ENCODE data around the gene ATP2B2. TPM values are rescaled to one million over a fixed set of nuclear protein-coding genes. Genes with fewer than 3 reads are reported as not detected.

ATP2B2 gene
- total and polyA plus RNA-seq, 8 donors: 0.11 to 0.75 (median 0.21) TPM

DNA sequence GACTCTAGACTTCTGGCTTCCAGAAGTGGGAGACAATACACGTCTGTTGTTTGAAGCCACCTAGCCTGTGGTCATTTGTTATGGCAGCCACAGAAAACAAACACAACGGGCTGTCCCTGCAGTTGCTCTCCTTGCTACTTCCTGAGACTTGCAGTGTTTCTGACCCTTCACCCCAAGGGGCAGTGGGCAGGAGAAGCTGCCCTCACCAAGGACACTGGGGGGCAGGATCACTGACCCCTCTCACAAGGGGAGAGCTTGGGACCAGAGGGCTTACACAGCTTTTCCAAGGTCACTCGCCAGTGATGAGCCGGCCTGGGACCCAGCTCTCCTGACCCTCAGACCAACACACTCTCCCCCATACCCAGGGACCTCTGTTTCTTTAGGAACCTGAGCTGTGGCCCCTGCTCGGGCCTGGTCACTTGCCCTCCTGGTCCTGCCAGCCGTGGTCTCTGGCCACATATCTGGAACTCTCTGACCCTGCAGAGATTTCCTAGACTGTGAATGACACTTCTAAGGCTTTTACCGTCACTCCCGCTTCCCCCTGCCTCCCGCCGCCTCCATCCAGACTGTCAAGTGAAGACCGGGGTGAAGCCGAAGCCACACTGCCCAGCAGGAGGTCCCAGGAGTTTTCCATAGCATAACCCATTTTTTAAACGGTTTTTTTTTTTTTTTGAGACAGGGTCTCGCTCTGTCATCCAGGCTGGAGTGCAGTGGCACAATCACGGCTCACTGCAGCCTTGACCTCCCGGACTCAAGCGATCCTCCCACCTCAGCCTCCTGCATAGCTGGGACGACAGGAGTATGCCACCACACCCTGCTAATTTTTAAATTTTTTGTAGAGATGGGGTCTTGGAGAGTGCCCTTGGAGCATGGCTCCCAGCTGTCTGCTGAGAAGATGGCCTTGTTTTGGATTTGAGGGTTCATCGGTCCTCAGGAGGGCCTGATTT, 4.4 kb downstream of the ATP2B2 start:
- intact Hi-C loops (cut with DNase I): no loop called here
- FAIRE-seq: no peak
- ATAC-seq: no peak
- Histone ChIP-seq H3K27ac (no peak overlapping the region), H3K27me3 (no peaks in the 10 kb centered on the region), H3K36me3 (no peaks in the 10 kb centered on the region), H3K4me3 (no peak overlapping the region), H3K4me1 (no peaks in the 10 kb centered on the region), H3K9me3 (no peaks in the 10 kb centered on the region)
- DNase-seq: no peak
- TF ChIP-seq, protein P1, sequence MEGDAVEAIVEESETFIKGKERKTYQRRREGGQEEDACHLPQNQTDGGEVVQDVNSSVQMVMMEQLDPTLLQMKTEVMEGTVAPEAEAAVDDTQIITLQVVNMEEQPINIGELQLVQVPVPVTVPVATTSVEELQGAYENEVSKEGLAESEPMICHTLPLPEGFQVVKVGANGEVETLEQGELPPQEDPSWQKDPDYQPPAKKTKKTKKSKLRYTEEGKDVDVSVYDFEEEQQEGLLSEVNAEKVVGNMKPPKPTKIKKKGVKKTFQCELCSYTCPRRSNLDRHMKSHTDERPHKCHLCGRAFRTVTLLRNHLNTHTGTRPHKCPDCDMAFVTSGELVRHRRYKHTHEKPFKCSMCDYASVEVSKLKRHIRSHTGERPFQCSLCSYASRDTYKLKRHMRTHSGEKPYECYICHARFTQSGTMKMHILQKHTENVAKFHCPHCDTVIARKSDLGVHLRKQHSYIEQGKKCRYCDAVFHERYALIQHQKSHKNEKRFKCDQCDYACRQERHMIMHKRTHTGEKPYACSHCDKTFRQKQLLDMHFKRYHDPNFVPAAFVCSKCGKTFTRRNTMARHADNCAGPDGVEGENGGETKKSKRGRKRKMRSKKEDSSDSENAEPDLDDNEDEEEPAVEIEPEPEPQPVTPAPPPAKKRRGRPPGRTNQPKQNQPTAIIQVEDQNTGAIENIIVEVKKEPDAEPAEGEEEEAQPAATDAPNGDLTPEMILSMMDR (IDR thresholded peaks at IDR 0.05): no peak
- 70 to 75% methylated on average over 19 of the region's 19 CpGs for WGBS, 2 donors

DNA sequence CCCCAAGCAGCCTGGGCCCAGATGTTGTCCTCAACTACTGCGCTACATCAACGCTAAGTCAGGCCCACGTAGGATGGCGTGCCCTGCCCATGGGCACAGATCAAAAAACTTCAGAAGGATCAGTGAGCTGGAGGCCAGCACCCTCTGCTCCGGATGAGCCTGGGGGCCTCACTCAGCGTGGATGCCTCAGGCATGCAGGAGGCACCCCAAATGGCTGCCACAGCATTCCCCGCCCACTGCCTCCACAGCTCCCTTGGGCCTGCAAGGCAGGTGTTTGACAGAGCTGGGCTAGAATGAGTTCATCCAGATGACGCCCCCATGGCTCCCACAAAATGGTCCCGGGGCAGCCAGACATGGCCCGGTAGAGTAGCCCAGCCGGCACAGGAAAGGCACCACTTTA, 7.1 kb downstream of the ATP2B2 start:
- no peak for FAIRE-seq
- intact Hi-C loops (cut with DNase I): no loop called here
- Histone ChIP-seq H3K27me3 (no peaks in the 10 kb centered on the region), H3K27ac (no peak overlapping the region), H3K4me3 (no peak overlapping the region), H3K9me3 (no peaks in the 10 kb centered on the region), H3K36me3 (no peaks in the 10 kb centered on the region), H3K4me1 (no peaks in the 10 kb centered on the region)
- TF ChIP-seq, protein P1 (IDR thresholded peaks at IDR 0.05): no peak
- no peak for ATAC-seq
- no peak for DNase-seq
- 84 to 88% methylated on average over 11 of the region's 11 CpGs for WGBS, 2 donors

DNA sequence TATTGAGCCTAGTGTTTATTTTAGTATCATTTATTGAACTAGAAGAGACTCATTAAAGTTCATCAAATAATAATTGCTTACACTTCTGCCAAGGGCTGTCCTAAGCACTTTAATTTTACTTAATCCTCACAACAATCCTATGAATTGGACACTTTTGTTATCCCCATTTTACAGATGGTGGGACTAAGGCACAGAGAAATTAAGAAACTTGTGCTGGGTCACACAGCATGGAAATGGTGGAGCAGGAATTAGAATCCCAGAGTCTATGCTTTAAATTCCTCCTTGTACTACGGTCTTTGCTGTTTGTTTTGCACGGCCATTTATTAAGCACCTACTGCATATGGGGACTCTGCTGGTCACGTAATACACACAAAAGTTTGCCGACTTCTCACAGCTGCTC, 7.9 kb downstream of the ATP2B2 start:
- H3K27me3 ChIP-seq: no peaks in the 10 kb centered on the region
- H3K4me3 ChIP-seq: no peak overlapping the region
- intact Hi-C loops (cut with DNase I): no loop called here
- DNase-seq (no peak), FAIRE-seq (no peak), ATAC-seq (no peak)
- no peaks in the 10 kb centered on the region for H3K36me3 ChIP-seq
- H3K9me3 ChIP-seq: no peaks in the 10 kb centered on the region
- no peaks in the 10 kb centered on the region for H3K4me1 ChIP-seq
- WGBS, 2 donors: 54 to 63% methylated on average over 4 of the region's 4 CpGs
- TF ChIP-seq, protein P1 (IDR thresholded peaks at IDR 0.05): no peak
- no peak overlapping the region for H3K27ac ChIP-seq

DNA sequence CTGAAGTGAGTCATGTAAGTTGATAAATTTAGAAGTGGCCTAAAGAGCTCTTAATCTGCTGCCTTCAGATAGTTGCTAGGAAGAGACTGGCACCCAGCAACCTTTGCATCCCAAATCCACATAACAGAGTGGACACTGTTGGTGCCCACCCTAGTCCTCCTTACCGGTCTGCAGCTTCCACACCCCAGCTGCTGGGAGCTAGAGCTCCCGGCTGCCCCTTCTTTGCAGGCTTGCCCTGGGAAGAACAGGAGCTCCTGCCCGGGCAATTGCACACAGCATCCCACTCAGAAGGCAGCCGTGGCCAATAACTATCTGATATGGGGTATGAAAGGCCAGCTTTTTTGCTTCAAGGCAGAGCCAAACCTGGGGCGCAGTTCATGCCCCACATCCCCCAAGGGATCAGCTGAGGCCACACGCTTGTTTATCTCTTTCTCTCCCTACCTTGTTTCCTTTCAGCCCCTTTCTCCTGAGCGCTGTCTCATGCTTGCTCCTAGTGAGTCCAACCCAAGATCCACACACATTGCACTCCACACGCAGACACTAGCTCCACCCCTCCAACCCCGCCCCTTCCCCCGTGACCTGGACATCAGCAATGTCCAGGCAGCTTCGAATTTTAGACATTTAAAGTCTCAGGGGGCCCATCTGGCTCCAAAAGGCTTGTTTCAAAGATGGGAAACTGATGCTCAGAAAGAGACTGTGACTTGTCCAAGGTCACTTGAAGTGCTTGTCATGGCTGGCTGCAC, 9.1 kb downstream of the ATP2B2 start:
- no peak overlapping the region for H3K27ac ChIP-seq
- H3K4me3 ChIP-seq: no peak overlapping the region
- DNase-seq: no peak
- H3K27me3 ChIP-seq: no peaks in the 10 kb centered on the region
- no peak for FAIRE-seq
- H3K36me3 ChIP-seq: no peaks in the 10 kb centered on the region
- TF ChIP-seq, protein P1 (IDR thresholded peaks at IDR 0.05): no peak
- no peaks in the 10 kb centered on the region for H3K4me1 ChIP-seq
- no peak for ATAC-seq
- intact Hi-C loops (cut with DNase I): no loop called here
- WGBS, 2 donors: 62 to 67% methylated on average over 11 of the region's 11 CpGs
- no peaks in the 10 kb centered on the region for H3K9me3 ChIP-seq

Data from pancreas (tissue), 10 donors.